ENCODE measurements around the gene TRPC4AP.

TRPC4AP gene

GRCh38 chr20:35030136-35030535 lies 62.5 kb downstream of the TRPC4AP start:
- Histone ChIP-seq H3K36me3 (ENCODE audit: control insufficient read depth in 4 of 4, insufficient read depth in 4 of 4, low read length in 3 of 4) (peaks cover 21 to 60% (median 31%) of the 10 kb centered on the region in 4 experiments), H3K9me3 (ENCODE audit: control extremely low read depth in 1 of 5, control insufficient read depth in 4 of 5, insufficient read depth in 2 of 5, low read depth in 1 of 5, low read length in 4 of 5) (no peaks in the 10 kb centered on the region), H3K27ac (ENCODE audit: insufficient read depth in 1 of 2, low read depth in 1 of 2, low read length in 2 of 2, poor library complexity in 1 of 2, severe bottlenecking in 2 of 2) (no peak overlapping the region), H3K27me3 (replicated peaks in 2 of 5; ENCODE audit: control insufficient read depth in 4 of 5, insufficient read depth in 5 of 5, low read length in 4 of 5) (no peaks in the 10 kb centered on the region), H3K4me1 (ENCODE audit: control extremely low read depth in 1 of 4, control insufficient read depth in 4 of 4, insufficient read depth in 4 of 4, low read length in 3 of 4) (no peaks in the 10 kb centered on the region), H3K4me3 (ENCODE audit: control insufficient read depth in 1 of 7, extremely low read depth in 1 of 7, insufficient read depth in 4 of 7, low read depth in 2 of 7, low read length in 6 of 7) (no peak overlapping the region)
- CTCF ChIA-PET = no interaction called here
- no peak for DNase-seq
- no CpG with 5 or more reads among the region's 4 CpGs for WGBS (ENCODE audit: insufficient coverage)
- POLR2A ChIA-PET = no interaction called here

GRCh38 chr20:35027301-35027700 lies 65.3 kb downstream of the TRPC4AP start:
- Histone ChIP-seq H3K27me3 (replicated peaks in 2 of 5; ENCODE audit: control insufficient read depth in 4 of 5, insufficient read depth in 5 of 5, low read length in 4 of 5) (no peaks in the 10 kb centered on the region), H3K9me3 (ENCODE audit: control extremely low read depth in 1 of 5, control insufficient read depth in 4 of 5, insufficient read depth in 2 of 5, low read depth in 1 of 5, low read length in 4 of 5) (no peaks in the 10 kb centered on the region), H3K4me3 (ENCODE audit: control insufficient read depth in 1 of 7, extremely low read depth in 1 of 7, insufficient read depth in 4 of 7, low read depth in 2 of 7, low read length in 6 of 7) (no peak overlapping the region), H3K4me1 (ENCODE audit: control extremely low read depth in 1 of 4, control insufficient read depth in 4 of 4, insufficient read depth in 4 of 4, low read length in 3 of 4) (no peaks in the 10 kb centered on the region), H3K36me3 (ENCODE audit: control insufficient read depth in 4 of 4, insufficient read depth in 4 of 4, low read length in 3 of 4) (peaks cover 15 to 63% (median 32%) of the 10 kb centered on the region in 4 experiments), H3K27ac (ENCODE audit: insufficient read depth in 1 of 2, low read depth in 1 of 2, low read length in 2 of 2, poor library complexity in 1 of 2, severe bottlenecking in 2 of 2) (no peak overlapping the region)
- peak in 2 of 3 donors; percentile 4 to 7 for DNase-seq
- POLR2A ChIA-PET = no interaction called here
- CTCF ChIA-PET = no interaction called here
- WGBS (ENCODE audit: insufficient coverage) = no CpG with 5 or more reads among the region's 2 CpGs

- WGBS (ENCODE audit: insufficient coverage) = no CpG with 5 or more reads among the region's 3 CpGs
- CTCF ChIA-PET = no interaction called here
- peaks cover 13 to 58% (median 42%) of the 10 kb centered on the region in 4 experiments for H3K36me3 ChIP-seq (ENCODE audit: control insufficient read depth in 4 of 4, insufficient read depth in 4 of 4, low read length in 3 of 4)
- H3K27me3 ChIP-seq (replicated peaks in 2 of 5; ENCODE audit: control insufficient read depth in 4 of 5, insufficient read depth in 5 of 5, low read length in 4 of 5) = no peaks in the 10 kb centered on the region
- POLR2A ChIA-PET = no interaction called here
- H3K4me1 ChIP-seq (ENCODE audit: control extremely low read depth in 1 of 4, control insufficient read depth in 4 of 4, insufficient read depth in 4 of 4, low read length in 3 of 4) = no peaks in the 10 kb centered on the region
- H3K4me3 ChIP-seq (ENCODE audit: control insufficient read depth in 1 of 7, extremely low read depth in 1 of 7, insufficient read depth in 4 of 7, low read depth in 2 of 7, low read length in 6 of 7) = no peak overlapping the region
- no peaks in the 10 kb centered on the region for H3K9me3 ChIP-seq (ENCODE audit: control extremely low read depth in 1 of 5, control insufficient read depth in 4 of 5, insufficient read depth in 2 of 5, low read depth in 1 of 5, low read length in 4 of 5)
- no peak for DNase-seq
- H3K27ac ChIP-seq (ENCODE audit: insufficient read depth in 1 of 2, low read depth in 1 of 2, low read length in 2 of 2, poor library complexity in 1 of 2, severe bottlenecking in 2 of 2) = no peak overlapping the region
These were observed 67.5 kb downstream of the TRPC4AP start for GRCh38 chr20:35025116-35025515.

GRCh38 chr20:35023624-35024023 lies 69.0 kb downstream of the TRPC4AP start:
- Histone ChIP-seq H3K9me3 (ENCODE audit: control extremely low read depth in 1 of 5, control insufficient read depth in 4 of 5, insufficient read depth in 2 of 5, low read depth in 1 of 5, low read length in 4 of 5) (no peaks in the 10 kb centered on the region), H3K27ac (ENCODE audit: insufficient read depth in 1 of 2, low read depth in 1 of 2, low read length in 2 of 2, poor library complexity in 1 of 2, severe bottlenecking in 2 of 2) (no peak overlapping the region), H3K4me3 (ENCODE audit: control insufficient read depth in 1 of 7, extremely low read depth in 1 of 7, insufficient read depth in 4 of 7, low read depth in 2 of 7, low read length in 6 of 7) (no peak overlapping the region), H3K27me3 (replicated peaks in 2 of 5; ENCODE audit: control insufficient read depth in 4 of 5, insufficient read depth in 5 of 5, low read length in 4 of 5) (no peaks in the 10 kb centered on the region), H3K36me3 (ENCODE audit: control insufficient read depth in 4 of 4, insufficient read depth in 4 of 4, low read length in 3 of 4) (peaks cover 16 to 66% (median 47%) of the 10 kb centered on the region in 4 experiments), H3K4me1 (ENCODE audit: control extremely low read depth in 1 of 4, control insufficient read depth in 4 of 4, insufficient read depth in 4 of 4, low read length in 3 of 4) (no peaks in the 10 kb centered on the region)
- no peak for DNase-seq
- POLR2A ChIA-PET = interaction anchor here (0.6 kb wide), 1 partner anchor 123 kb away, joined by 4 read pairs; the partner anchor contains the start of gene EDEM2
- CTCF ChIA-PET = interaction anchor here (1.3 kb wide), 1 partner anchor 186 kb away, joined by 4 read pairs; no protein-coding TSS in a partner anchor
- WGBS (ENCODE audit: insufficient coverage) = 98% methylated on average over 7 of the region's 7 CpGs

DNA sequence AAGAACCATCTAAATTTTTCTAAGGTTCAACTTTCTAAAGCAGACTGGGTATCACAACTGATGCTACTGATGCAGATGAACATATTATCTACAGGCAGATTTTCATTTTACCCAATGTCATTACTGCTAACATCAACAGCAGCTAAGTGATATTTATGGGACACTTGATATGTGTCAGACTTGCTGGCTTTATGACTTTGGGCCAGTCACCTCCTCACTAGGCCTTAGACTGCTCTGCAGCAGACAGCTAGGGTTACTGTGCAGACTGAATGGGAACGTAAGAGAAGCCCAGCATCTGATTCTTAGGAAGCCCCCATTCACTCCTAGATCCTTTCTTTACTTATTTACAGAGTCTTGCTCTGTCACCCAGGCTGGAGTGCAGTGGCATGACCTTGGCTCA lies 70.8 kb downstream of the TRPC4AP start:
- WGBS (ENCODE audit: insufficient coverage) = 100% methylated on average over 1 of the region's 1 CpG
- Histone ChIP-seq H3K4me1 (ENCODE audit: control extremely low read depth in 1 of 4, control insufficient read depth in 4 of 4, insufficient read depth in 4 of 4, low read length in 3 of 4) (no peaks in the 10 kb centered on the region), H3K27ac (ENCODE audit: insufficient read depth in 1 of 2, low read depth in 1 of 2, low read length in 2 of 2, poor library complexity in 1 of 2, severe bottlenecking in 2 of 2) (no peak overlapping the region), H3K36me3 (ENCODE audit: control insufficient read depth in 4 of 4, insufficient read depth in 4 of 4, low read length in 3 of 4) (peaks cover 20 to 82% (median 54%) of the 10 kb centered on the region in 4 experiments), H3K27me3 (replicated peaks in 2 of 5; ENCODE audit: control insufficient read depth in 4 of 5, insufficient read depth in 5 of 5, low read length in 4 of 5) (no peaks in the 10 kb centered on the region), H3K9me3 (ENCODE audit: control extremely low read depth in 1 of 5, control insufficient read depth in 4 of 5, insufficient read depth in 2 of 5, low read depth in 1 of 5, low read length in 4 of 5) (no peaks in the 10 kb centered on the region), H3K4me3 (ENCODE audit: control insufficient read depth in 1 of 7, extremely low read depth in 1 of 7, insufficient read depth in 4 of 7, low read depth in 2 of 7, low read length in 6 of 7) (no peak overlapping the region)
- no peak for DNase-seq
- ChIA-PET CTCF (no interaction called here), POLR2A (no interaction called here)

DNA sequence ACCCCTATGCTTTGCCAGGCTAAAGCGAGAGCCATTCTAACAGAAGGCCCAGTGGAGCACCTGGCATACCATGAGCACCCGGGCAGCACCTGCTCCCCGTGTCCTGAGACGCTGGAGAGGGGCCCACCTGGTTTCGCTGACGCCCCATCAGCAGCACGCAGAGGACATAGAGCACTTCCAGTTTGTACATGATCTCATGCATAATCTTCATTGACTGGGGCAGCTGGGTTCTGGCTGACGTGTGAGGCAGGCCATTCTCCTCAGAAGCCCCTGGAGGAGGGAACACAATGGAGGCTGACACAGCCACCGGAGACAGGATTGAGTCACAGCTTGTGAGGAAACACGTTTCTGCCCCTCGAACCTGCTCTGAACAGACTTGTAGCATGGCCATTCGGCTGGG lies 71.5 kb downstream of the TRPC4AP start:
- WGBS (ENCODE audit: insufficient coverage) = 98% methylated on average over 9 of the region's 12 CpGs

GRCh38 chr20:35020108-35020928 lies 72.3 kb downstream of the TRPC4AP start:
- Histone ChIP-seq H3K4me1 (ENCODE audit: control extremely low read depth in 1 of 4, control insufficient read depth in 4 of 4, insufficient read depth in 4 of 4, low read length in 3 of 4) (no peaks in the 10 kb centered on the region), H3K4me3 (ENCODE audit: control insufficient read depth in 1 of 7, extremely low read depth in 1 of 7, insufficient read depth in 4 of 7, low read depth in 2 of 7, low read length in 6 of 7) (no peak overlapping the region), H3K27me3 (replicated peaks in 2 of 5; ENCODE audit: control insufficient read depth in 4 of 5, insufficient read depth in 5 of 5, low read length in 4 of 5) (no peaks in the 10 kb centered on the region), H3K9me3 (ENCODE audit: control extremely low read depth in 1 of 5, control insufficient read depth in 4 of 5, insufficient read depth in 2 of 5, low read depth in 1 of 5, low read length in 4 of 5) (no peaks in the 10 kb centered on the region), H3K27ac (ENCODE audit: insufficient read depth in 1 of 2, low read depth in 1 of 2, low read length in 2 of 2, poor library complexity in 1 of 2, severe bottlenecking in 2 of 2) (no peak overlapping the region), H3K36me3 (ENCODE audit: control insufficient read depth in 4 of 4, insufficient read depth in 4 of 4, low read length in 3 of 4) (peaks cover 21 to 88% (median 65%) of the 10 kb centered on the region in 4 experiments)
- POLR2A ChIA-PET = no interaction called here
- CTCF ChIA-PET = no interaction called here
- 98% methylated on average over 8 of the region's 8 CpGs for WGBS (ENCODE audit: insufficient coverage)
- no peak for DNase-seq

More for the DNA sequence above, 71.5 kb downstream of the TRPC4AP start:
- no peak for DNase-seq
- POLR2A ChIA-PET = no interaction called here
- no peak overlapping the region for H3K27ac ChIP-seq (ENCODE audit: insufficient read depth in 1 of 2, low read depth in 1 of 2, low read length in 2 of 2, poor library complexity in 1 of 2, severe bottlenecking in 2 of 2)
- CTCF ChIA-PET = no interaction called here
- peaks cover 22 to 86% (median 60%) of the 10 kb centered on the region in 4 experiments for H3K36me3 ChIP-seq (ENCODE audit: control insufficient read depth in 4 of 4, insufficient read depth in 4 of 4, low read length in 3 of 4)
- H3K4me1 ChIP-seq (ENCODE audit: control extremely low read depth in 1 of 4, control insufficient read depth in 4 of 4, insufficient read depth in 4 of 4, low read length in 3 of 4) = no peaks in the 10 kb centered on the region
- no peaks in the 10 kb centered on the region for H3K9me3 ChIP-seq (ENCODE audit: control extremely low read depth in 1 of 5, control insufficient read depth in 4 of 5, insufficient read depth in 2 of 5, low read depth in 1 of 5, low read length in 4 of 5)
- H3K4me3 ChIP-seq (ENCODE audit: control insufficient read depth in 1 of 7, extremely low read depth in 1 of 7, insufficient read depth in 4 of 7, low read depth in 2 of 7, low read length in 6 of 7) = no peak overlapping the region
- no peaks in the 10 kb centered on the region for H3K27me3 ChIP-seq (replicated peaks in 2 of 5; ENCODE audit: control insufficient read depth in 4 of 5, insufficient read depth in 5 of 5, low read length in 4 of 5)

Data from common myeloid progenitor, CD34-positive (primary cell).